ENCODE measurements around the gene HNRNPA2B1. TPM values are rescaled to one million over a fixed set of nuclear protein-coding genes. Genes with fewer than 3 reads are reported as not detected.
A peak's percentile ranks its signal among the peaks of the same experiment; 100 is the strongest.

HNRNPA2B1 gene
- total and polyA plus RNA-seq, 2 of the 8 experiments (the other 6 are each of a cell fraction or from before 2014, with no cell fraction given), result 276 to 1,255 TPM

- H3K4me1 ChIP-seq (replicated peaks in 1 of 4; ENCODE audit: control insufficient read depth in 3 of 4, insufficient read depth in 4 of 4, low read length in 3 of 4), result peaks cover 0 to 6% (median 0%) of the 10 kb centered on the region in 4 experiments; a peak in 3 of 7 replicates
- no peak overlapping the region for H4K91ac ChIP-seq (replicated peaks; ENCODE audit: insufficient read length, low read length)
- H3K23me2 ChIP-seq (ENCODE audit: low read depth, low read length), result peaks cover 2% of the 10 kb centered on the region; the same call in 1 of the 2 replicates
- H3K79me1 ChIP-seq (ENCODE audit: low read depth, low read length), result no peaks in the 10 kb centered on the region
- no peak for DNase-seq (ENCODE audit: low read depth in 1 of 2, low spot score in 2 of 2)
- H3K56ac ChIP-seq (replicated peaks; ENCODE audit: insufficient read length, low read depth, low read length), result no peak overlapping the region
- no peak overlapping the region for H3K23ac ChIP-seq (ENCODE audit: insufficient read length)
- H3K4me2 ChIP-seq (ENCODE audit: insufficient read depth in 1 of 2, low read depth in 2 of 2, low read length in 2 of 2), result peak overlapping the region; percentile 22 to 72; a peak in 2 of 4 replicates
- H2BK12ac ChIP-seq (ENCODE audit: low read depth, low read length), result no peak overlapping the region
- no peak overlapping the region for H2AFZ ChIP-seq (ENCODE audit: low read length)
- whole genome bisulfite sequencing, 2 experiments (ENCODE audit: extremely low coverage in 1 of 2, insufficient coverage in 1 of 2, insufficient read length in 1 of 2, insufficient replicate concordance in 2 of 2, low coverage in 1 of 2, low lambda C conversion rate in 2 of 2, missing lambda C conversion rate in 1 of 2), result 88% methylated on average over 10 of the region's 10 CpGs; no CpG with 5 or more reads in 1 of the 2 experiments
- H2BK15ac ChIP-seq (ENCODE audit: low read length), result no peak overlapping the region
- H3K79me2 ChIP-seq (ENCODE audit: control insufficient read depth in 1 of 2, insufficient read depth in 2 of 2, low read length in 2 of 2), result peaks cover 37 to 89% of the 10 kb centered on the region in 2 experiments
- ChIA-PET CTCF (ENCODE audit: partially characterized antibody) (interaction anchor here (1.2 to 3.8 kb wide), 5 partner anchors 8 to 236 kb away, joined by 3 to 24 read pairs (median 4); no protein-coding TSS in a partner anchor), POLR2A (ENCODE audit: partially characterized antibody) (interaction anchor here (0.8 to 13.1 kb wide), 13 partner anchors 10 to 244 kb away, joined by 3 to 578 read pairs (median 4); partner anchors contain the start of genes NFE2L3 and SNX10)
- no peak overlapping the region for H3K9ac ChIP-seq (replicated peaks in 1 of 4; ENCODE audit: extremely low read depth in 1 of 4, low read depth in 3 of 4, low read length in 3 of 4)
- H2BK5ac ChIP-seq (ENCODE audit: low read depth, low read length), result no peak overlapping the region
- H4K20me1 ChIP-seq (replicated peaks in 1 of 2; ENCODE audit: control insufficient read depth in 1 of 2, insufficient read depth in 2 of 2, low read length in 2 of 2), result peaks cover 32 to 46% of the 10 kb centered on the region in 2 experiments
- no peak overlapping the region for H2AK5ac ChIP-seq (ENCODE audit: low read depth, low read length)
- no peak for FAIRE-seq
- H3K4me3 ChIP-seq (ENCODE audit: extremely low read depth in 1 of 4, insufficient read depth in 2 of 4, low read depth in 3 of 4, low read length in 4 of 4), result peak overlapping the region in 1 of 4 experiments; percentile 98; a peak in 2 of 8 replicates
- H3K4ac ChIP-seq (replicated peaks; ENCODE audit: insufficient read length, low read depth, low read length), result no peak overlapping the region
- no peak overlapping the region for H4K8ac ChIP-seq (ENCODE audit: extremely low read depth, insufficient read depth, low read length)
- H3K36me3 ChIP-seq (ENCODE audit: control insufficient read depth in 2 of 4, insufficient read depth in 4 of 4, low read length in 3 of 4), result peaks cover 52 to 87% (median 76%) of the 10 kb centered on the region in 4 experiments
- H4K5ac ChIP-seq (ENCODE audit: insufficient read length, low read depth, low read length), result no peak overlapping the region
- no peak overlapping the region for H2BK20ac ChIP-seq (ENCODE audit: low read length)
- no peak overlapping the region for H3K27ac ChIP-seq (ENCODE audit: low read depth, low read length)
- H3K18ac ChIP-seq (ENCODE audit: extremely low read depth, low read length), result no peak overlapping the region
- no peak overlapping the region for H3K14ac ChIP-seq (ENCODE audit: insufficient read length)
- no peaks in the 10 kb centered on the region for H3K9me3 ChIP-seq (ENCODE audit: insufficient read depth in 2 of 2, low read depth in 1 of 2, low read length in 1 of 2)
- H2BK120ac ChIP-seq (replicated peaks; ENCODE audit: low read depth, low read length), result no peak overlapping the region
- no peaks in the 10 kb centered on the region for H3K27me3 ChIP-seq (replicated peaks in 1 of 4; ENCODE audit: control insufficient read depth in 3 of 4, extremely low read depth in 1 of 4, insufficient read depth in 3 of 4, low read length in 3 of 4)
- TF ChIP-seq SIX5 (IDR thresholded peaks at IDR 0.05; ENCODE audit: low read depth, low read length) (peak; percentile 3; the same call in 1 of the 2 replicates), ATF2 (IDR thresholded peaks at IDR 0.05; ENCODE audit: low read length) (no peak), BACH1 (IDR thresholded peaks at IDR 0.05; ENCODE audit: low read length) (no peak), TAF7 (optimal IDR thresholded peaks at IDR 0.05; ENCODE audit: borderline replicate concordance, low read depth, low read length) (peak; percentile 48), TEAD4 (IDR thresholded peaks at IDR 0.05; ENCODE audit: low read depth, low read length) (no peak), BCL11A (IDR thresholded peaks at IDR 0.05; ENCODE audit: low read depth in 2 of 2, low read length in 2 of 2) (no peak), MAX (IDR thresholded peaks at IDR 0.05) (no peak), SP1 (IDR thresholded peaks at IDR 0.05; ENCODE audit: low read depth, low read length) (peak; percentile 27; the same call in 1 of the 2 replicates), CHD2 (IDR thresholded peaks at IDR 0.05; ENCODE audit: low read length) (0 out of 2 replicates have a peak, but pooled peaks have one; percentile 6), POLR2AphosphoS5 (IDR thresholded peaks at IDR 0.05; ENCODE audit: low read depth, low read length) (peak; percentile 35; the same call in 1 of the 2 replicates)
These were observed 4.5 kb downstream of the HNRNPA2B1 start for GRCh38 chr7:26195867-26196657.

Measured in H1 (cell line).